K562 (cell line): ENCODE measurements around the gene PPIA. TPM values are rescaled to one million over a fixed set of nuclear protein-coding genes. Genes with fewer than 3 reads are reported as not detected.
A peak's percentile ranks its signal among the peaks of the same experiment; 100 is the strongest.

Experiments
- ATAC-seq: fragments of 200-7000 bp; cut with Tn5 transposase; 3 replicates; pipeline ENCODE4 v1.9.1; 2020; ENCODE audit warnings: moderate library complexity
- BruUV-seq: library from RNA; stranded (reverse); fragments of 400-500 nt; replicated peaks from 2 replicates; lab custom pipeline; 2021; lab: Mats Ljungman, UMichigan
- CTCF ChIA-PET: fragments of 300-600 bp; formaldehyde crosslinking; extraction: SDS; loops from one replicate; lab custom pipeline; 2021; ENCODE audit warnings: low intra/inter-chr PET ratio; lab: Yijun Ruan, JAX
- POLR2A ChIA-PET: fragments of 300-600, 350-650 bp; sonication (Branson Sonifier 250); formaldehyde crosslinking; extraction: SDS; loops from one replicate; lab custom pipeline; 2021; ENCODE audit warnings: antibody characterized with exemption, inconsistent platforms; lab: Yijun Ruan, JAX
- DNase-seq, 4 experiments: peaks; one replicate each; pipeline versions ENCODE4 v3.0.0 to v3.0.0-alpha.2; 2011 to 2018; ENCODE audit warnings: low spot score in 3 of 4, mixed read lengths in 3 of 4; ENCODE audit errors: extremely low read depth in 1 of 4
- FAIRE-seq: peaks from 2 replicates; lab custom pipeline; 2011; peaks lifted over from hg19 to GRCh38; lab: Jason Lieb, UNC
- H2AFZ ChIP-seq: 2 replicates; pipeline ENCODE4 v1.6.0; 2011; ENCODE audit warnings: low read depth, low read length, control low read depth, inconsistent platforms
- H3K27ac ChIP-seq: fragments of 200-600 bp; 3 replicates; pipeline ENCODE4 v1.8.0; 2011; ENCODE audit warnings: low read depth, mild to moderate bottlenecking, control low read depth, inconsistent platforms, low read length, moderate library complexity, mixed read lengths; ENCODE audit errors: extremely low read depth
- H3K27me3 ChIP-seq, 2 experiments: fragments of 300-600 bp in 1 of 2; 2 replicates in 1 of 2; 3 replicates in 1 of 2; pipeline versions ENCODE4 v1.6.0 to v1.8.0; 2011; ENCODE audit warnings: inconsistent platforms in 2 of 2, low read length in 2 of 2, mild to moderate bottlenecking in 1 of 2, mixed read lengths in 1 of 2, moderate library complexity in 1 of 2; ENCODE audit not compliant: control insufficient read depth in 2 of 2, insufficient read depth in 2 of 2
- H3K36me3 ChIP-seq: fragments of 300-600 bp; 3 replicates; pipeline ENCODE4 v1.8.0; 2011; ENCODE audit warnings: mild to moderate bottlenecking, low read length, inconsistent platforms; ENCODE audit not compliant: control insufficient read depth, insufficient read depth
- H3K4me1 ChIP-seq, 2 experiments: fragments of 200-600 bp in 1 of 2; replicated peaks in 1 of 2; 2 replicates in 1 of 2; 3 replicates in 1 of 2; pipeline versions ENCODE4 v1.5.1 to v1.8.0; 2011; ENCODE audit warnings: inconsistent platforms in 2 of 2, low read length in 2 of 2, mild to moderate bottlenecking in 1 of 2, mixed read lengths in 1 of 2, moderate library complexity in 1 of 2; ENCODE audit not compliant: control insufficient read depth in 2 of 2, insufficient read depth in 2 of 2
- H3K4me2 ChIP-seq: 2 replicates; pipeline ENCODE4 v1.6.1; 2011; ENCODE audit warnings: low read length, control low read depth, inconsistent platforms, mixed read lengths; ENCODE audit not compliant: insufficient read depth
- H3K4me3 ChIP-seq: fragments of 200-600 bp; sonication (generic), shearing (Covaris generic); 2 replicates; pipeline ENCODE4 v1.5.1; 2016; ENCODE audit warnings: control low read depth, inconsistent platforms
- H3K79me2 ChIP-seq: fragments of 200-600 bp; 3 replicates; pipeline ENCODE4 v1.8.0; 2011; ENCODE audit warnings: low read length, inconsistent platforms; ENCODE audit not compliant: control insufficient read depth, insufficient read depth
- H3K9ac ChIP-seq, 2 experiments: 2 replicates each; pipeline versions ENCODE4 v1.6.0 to v1.6.1; 2011; ENCODE audit warnings: low read depth in 2 of 2, low read length in 2 of 2, control low read depth in 1 of 2, inconsistent platforms in 1 of 2, mild to moderate bottlenecking in 1 of 2, mixed read lengths in 1 of 2; ENCODE audit not compliant: insufficient read depth in 1 of 2
- H3K9me1 ChIP-seq: one replicate; pipeline ENCODE4 v1.6.0; 2011; ENCODE audit warnings: inconsistent platforms, mild to moderate bottlenecking, low read length, moderate library complexity; ENCODE audit not compliant: control insufficient read depth, insufficient read depth
- H3K9me3 ChIP-seq: replicated peaks from 2 replicates; pipeline ENCODE4 v1.5.1; 2011; ENCODE audit warnings: low read depth, low read length, inconsistent platforms; ENCODE audit not compliant: control insufficient read depth, insufficient read depth
- H4K20me1 ChIP-seq: replicated peaks from 2 replicates; pipeline ENCODE4 v1.6.1; 2011; ENCODE audit warnings: low read length, inconsistent platforms, mixed read lengths; ENCODE audit not compliant: control insufficient read depth, insufficient read depth
- ATF1 ChIP-seq, 2 experiments: fragments of 450-650 bp in 1 of 2; IDR thresholded peaks; 2 replicates each; pipeline ENCODE4 v1.6.1; 2016; ENCODE audit warnings: missing compliant biosample characterization in 1 of 2, missing genetic modification characterization in 1 of 2
- CBX1 ChIP-seq: sonication (generic); IDR thresholded peaks from 2 replicates; pipeline ENCODE4 v1.6.1; 2016; ENCODE audit warnings: antibody characterized with exemption, low read depth, mild to moderate bottlenecking
- HDAC3 ChIP-seq: fragments of 450-650 bp; IDR thresholded peaks from 2 replicates; pipeline ENCODE4 v1.6.1; 2018; ENCODE audit warnings: borderline replicate concordance, mild to moderate bottlenecking, moderate library complexity; ENCODE audit not compliant: partially characterized antibody
- SRSF7 ChIP-seq: fragments of 200-400 bp; formaldehyde crosslinking; optimal IDR thresholded peaks from 2 replicates; pipeline ENCODE3; 2017; ENCODE audit warnings: mild to moderate bottlenecking, low read depth, low read length
- ZBTB9 ChIP-seq: fragments of 450-650 bp; formaldehyde crosslinking; IDR thresholded peaks from 2 replicates; pipeline ENCODE4 v1.4.0; 2020; ENCODE audit warnings: mild to moderate bottlenecking, moderate library complexity
- ZNF778 ChIP-seq: fragments of 450-650 bp; formaldehyde crosslinking; IDR thresholded peaks from 2 replicates; pipeline ENCODE4 v1.4.0; 2020; ENCODE audit warnings: mild to moderate bottlenecking, moderate library complexity
- ZSCAN29 ChIP-seq: fragments of 450-650 bp; IDR thresholded peaks from 2 replicates; pipeline ENCODE4 v1.6.1; 2017
- WGBS: fragments of 100-300 bp; shearing (Covaris generic); methylation state at CpG from one replicate; pipeline ENCODE4 v1.1.6; 2016; ENCODE audit warnings: low coverage, mixed read lengths; ENCODE audit not compliant: insufficient coverage; ENCODE audit errors: missing lambda C conversion rate; 5-methylcytosine and 5-hydroxymethylcytosine counted together
- in situ Hi-C: fragments of 300-500 bp; cut with MboI; formaldehyde crosslinking; loops from 4 replicates; pipeline ENCODE4 v1.15.0; 2018; ENCODE audit warnings: inconsistent platforms, mixed read lengths
- intact Hi-C: fragments of 100-400 bp; cut with micrococcal nuclease; formaldehyde crosslinking; loops from 2 replicates; pipeline ENCODE4 v1.14.2; 2022
- polyA plus RNA-seq, 8 experiments: library from polyadenylated mRNA; depleted of rRNA in 4 of 8; stranded (reverse) in 5 of 8; unstranded in 3 of 8; fragments of >200 nt; fragmentation: Nextera tagmentation in 2 of 8; fragmentation: Illumina TruSeq in 1 of 8; extraction: Ambion mirVana in 2 of 8; extraction: Trizol in 1 of 8; gene quantifications; 2 replicates each; pipeline versions ENCODE4 v1.2.1 to v1.2.3, GENCODE V29; 2011 to 2014; ENCODE audit warnings: inconsistent platforms in 1 of 8, missing spikeins in 1 of 8
- total RNA-seq, 7 experiments: library from RNA; depleted of rRNA in 6 of 7; stranded (reverse); fragments of >200 nt in 6 of 7; fragmentation: Illumina TruSeq in 2 of 7; extraction: Trizol in 2 of 7; gene quantifications; 2 replicates each; pipeline versions ENCODE4 v1.2.1 to v1.2.3, GENCODE V29; 2011 to 2021; ENCODE audit warnings: low replicate concordance in 1 of 7

The PPIA gene
- total and polyA plus RNA-seq, 9 of the 15 experiments (the other 6 are each of a cell fraction or from before 2014, with no cell fraction given), result 2,583 to 7,504 (median 3,973) TPM

GRCh38 chr7:44762726-44763522, 33.6 kb upstream of the PPIA start:
- intact Hi-C loops, result loop anchor here (5.0 kb wide), 2 partner anchors 156 to 176 kb away; partner anchors contain the start of gene OGDH
- ATAC-seq, result no peak
- peak overlapping the region in 1 of 2 experiments; percentile 85; a peak in 2 of 4 replicates for H3K9ac ChIP-seq
- no TSS peak for BruUV-seq
- H3K79me2 ChIP-seq, result peaks cover 10% of the 10 kb centered on the region; the same call in 2 of the 3 replicates
- H3K27me3 ChIP-seq, result no peaks in the 10 kb centered on the region
- no peak overlapping the region for H3K4me2 ChIP-seq
- peaks cover 81% of the 10 kb centered on the region; the same call in 2 of the 3 replicates for H3K36me3 ChIP-seq
- no peaks in the 10 kb centered on the region for H3K9me1 ChIP-seq
- 90% methylated on average over 20 of the region's 20 CpGs for WGBS
- POLR2A ChIA-PET, result no interaction called here
- TF ChIP-seq HDAC3 (no peak), CBX1 (no peak), ZSCAN29 (no peak), ZNF778 (CRISPR knock-in tag) (no peak), ATF1 (CRISPR knock-in tag; IDR thresholded peaks at IDR 0.05) (no peak), ATF1 (tag; IDR thresholded peaks at IDR 0.05) (no peak), SRSF7 (no peak), ZBTB9 (CRISPR knock-in tag) (no peak)
- no peaks in the 10 kb centered on the region for H4K20me1 ChIP-seq
- in situ Hi-C loops, result no loop called here
- no peak for FAIRE-seq
- H3K4me3 ChIP-seq, result no peak overlapping the region
- no peak overlapping the region for H2AFZ ChIP-seq
- no peak for DNase-seq
- H3K27ac ChIP-seq, result no peak overlapping the region
- H3K4me1 ChIP-seq, result peaks cover 21 to 56% of the 10 kb centered on the region in 2 experiments
- H3K9me3 ChIP-seq, result no peaks in the 10 kb centered on the region
- CTCF ChIA-PET, result no interaction called here
